Type B pancreatic cell (in vitro differentiated cells): ENCODE measurements around the gene SEL1L3. TPM values are rescaled to one million over a fixed set of nuclear protein-coding genes. Genes with fewer than 3 reads are reported as not detected.

Experiments used
- DNase-seq: peaks from one replicate; pipeline ENCODE4 v3.0.0; 2021; ENCODE audit warnings: mixed read lengths; ENCODE audit not compliant: unreplicated experiment; ENCODE audit errors: extremely low spot score
- H3K27ac Mint-ChIP-seq: 2 replicates; pipeline ENCODE4 v1.8.0; 2021; ENCODE audit warnings: mild to moderate bottlenecking, mixed read lengths
- H3K27me3 Mint-ChIP-seq: 2 replicates; pipeline ENCODE4 v1.8.0; 2021; ENCODE audit warnings: mixed read lengths
- H3K36me3 Mint-ChIP-seq: 2 replicates; pipeline ENCODE4 v1.8.0; 2021; ENCODE audit warnings: mixed read lengths
- H3K4me1 Mint-ChIP-seq: one replicate; pipeline ENCODE4 v1.8.0; 2021; ENCODE audit warnings: mixed read lengths; ENCODE audit not compliant: unreplicated experiment
- H3K4me3 Mint-ChIP-seq: 2 replicates; pipeline ENCODE4 v1.8.0; 2021; ENCODE audit warnings: mild to moderate bottlenecking, mixed read lengths
- H3K9me3 Mint-ChIP-seq: 2 replicates; pipeline ENCODE4 v1.8.0; 2021; ENCODE audit warnings: mixed read lengths
- total RNA-seq: library from RNA; stranded (reverse); gene quantifications from 2 replicates; pipeline ENCODE4 v1.2.1, GENCODE V29; 2021; ENCODE audit warnings: low replicate concordance
- TF ChIP-seq, protein P1 (sequence below): fragments of 200-600 bp; sonication (generic); conservative IDR thresholded peaks from 2 replicates; pipeline ENCODE4 v1.5.0; 2021; ENCODE audit warnings: antibody characterized with exemption, mild to moderate bottlenecking

The SEL1L3 gene
- total RNA-seq, 1 donor from 2014 or later = 28.2 TPM

DNA sequence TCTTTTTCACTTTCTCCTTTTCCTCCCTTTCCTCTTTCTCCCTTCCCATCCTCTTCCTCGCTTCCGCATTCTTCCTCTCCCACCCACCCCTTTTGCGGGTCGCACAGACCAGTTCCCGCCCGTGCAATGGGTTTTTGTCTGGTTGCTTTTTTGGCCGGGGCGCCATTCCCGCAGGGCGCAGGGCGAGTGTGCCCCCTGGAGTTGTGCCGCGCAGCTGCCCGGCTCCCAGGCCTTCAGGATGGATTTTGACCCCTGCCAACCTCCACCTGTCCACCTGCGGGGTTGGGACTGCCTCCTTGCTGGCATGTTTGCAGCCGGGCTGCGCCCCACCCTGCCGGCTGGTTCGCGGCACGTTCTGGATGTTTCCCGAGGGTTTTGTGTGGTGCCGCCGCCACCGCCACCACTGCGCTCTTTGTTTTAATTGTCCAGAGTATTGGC, 578 bp upstream of the SEL1L3 start:
- Mint-ChIP-seq H3K27ac (peak overlapping the region; percentile 72), H3K4me3 (peak overlapping the region; percentile 88), H3K4me1 (peaks cover 22% of the 10 kb centered on the region), H3K36me3 (peaks cover 12% of the 10 kb centered on the region), H3K27me3 (peaks cover 64% of the 10 kb centered on the region), H3K9me3 (no peaks in the 10 kb centered on the region)
- no peak for DNase-seq
- TF ChIP-seq, protein P1, sequence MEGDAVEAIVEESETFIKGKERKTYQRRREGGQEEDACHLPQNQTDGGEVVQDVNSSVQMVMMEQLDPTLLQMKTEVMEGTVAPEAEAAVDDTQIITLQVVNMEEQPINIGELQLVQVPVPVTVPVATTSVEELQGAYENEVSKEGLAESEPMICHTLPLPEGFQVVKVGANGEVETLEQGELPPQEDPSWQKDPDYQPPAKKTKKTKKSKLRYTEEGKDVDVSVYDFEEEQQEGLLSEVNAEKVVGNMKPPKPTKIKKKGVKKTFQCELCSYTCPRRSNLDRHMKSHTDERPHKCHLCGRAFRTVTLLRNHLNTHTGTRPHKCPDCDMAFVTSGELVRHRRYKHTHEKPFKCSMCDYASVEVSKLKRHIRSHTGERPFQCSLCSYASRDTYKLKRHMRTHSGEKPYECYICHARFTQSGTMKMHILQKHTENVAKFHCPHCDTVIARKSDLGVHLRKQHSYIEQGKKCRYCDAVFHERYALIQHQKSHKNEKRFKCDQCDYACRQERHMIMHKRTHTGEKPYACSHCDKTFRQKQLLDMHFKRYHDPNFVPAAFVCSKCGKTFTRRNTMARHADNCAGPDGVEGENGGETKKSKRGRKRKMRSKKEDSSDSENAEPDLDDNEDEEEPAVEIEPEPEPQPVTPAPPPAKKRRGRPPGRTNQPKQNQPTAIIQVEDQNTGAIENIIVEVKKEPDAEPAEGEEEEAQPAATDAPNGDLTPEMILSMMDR = peak; percentile 64

- Mint-ChIP-seq H3K4me3 (peak overlapping the region; percentile 96), H3K27me3 (peaks cover 53% of the 10 kb centered on the region), H3K9me3 (no peaks in the 10 kb centered on the region), H3K36me3 (peaks cover 12% of the 10 kb centered on the region), H3K27ac (peak overlapping the region; percentile 90), H3K4me1 (peaks cover 22% of the 10 kb centered on the region)
- DNase-seq = no peak
- TF ChIP-seq, protein P1 = no peak
These were observed 807 bp downstream of the SEL1L3 start for GRCh38 chr4:25861951-25862410.

- Mint-ChIP-seq H3K27me3 (peaks cover 52% of the 10 kb centered on the region), H3K4me3 (peak overlapping the region; percentile 96), H3K36me3 (peaks cover 12% of the 10 kb centered on the region), H3K4me1 (peaks cover 25% of the 10 kb centered on the region), H3K9me3 (no peaks in the 10 kb centered on the region), H3K27ac (peak overlapping the region; percentile 90)
- TF ChIP-seq, protein P1 = no peak
- DNase-seq = no peak
These were observed 1.4 kb downstream of the SEL1L3 start for GRCh38 chr4:25861280-25861950.

GRCh38 chr4:25860586-25861279, 2.1 kb downstream of the SEL1L3 start:
- Mint-ChIP-seq H3K9me3 (no peaks in the 10 kb centered on the region), H3K27ac (no peak overlapping the region), H3K36me3 (peaks cover 12% of the 10 kb centered on the region), H3K27me3 (peaks cover 52% of the 10 kb centered on the region), H3K4me1 (peaks cover 25% of the 10 kb centered on the region), H3K4me3 (peak overlapping the region; percentile 52)
- TF ChIP-seq, protein P1 = no peak
- DNase-seq = no peak

GRCh38 chr4:25859429-25860148, 3.2 kb downstream of the SEL1L3 start:
- Mint-ChIP-seq H3K27ac (no peak overlapping the region), H3K9me3 (peaks cover 3% of the 10 kb centered on the region), H3K36me3 (peaks cover 12% of the 10 kb centered on the region), H3K27me3 (peaks cover 41% of the 10 kb centered on the region), H3K4me3 (peak overlapping the region; percentile 32), H3K4me1 (peaks cover 29% of the 10 kb centered on the region)
- no peak for DNase-seq
- TF ChIP-seq, protein P1 = no peak
